SU-DHL-6 (cell line): Measurements from ENCODE around the gene TOR4A.

Experiments
- CTCF ChIP-seq: fragments of 200-600 bp; sonication (generic); IDR thresholded peaks from one replicate; pipeline ENCODE4 v1.5.1; 2017; ENCODE audit warnings: antibody characterized with exemption, mild to moderate bottlenecking, low read length, moderate library complexity; ENCODE audit not compliant: insufficient read depth, poor library complexity, severe bottlenecking
- EZH2phosphoT487 ChIP-seq: fragments of 200-600 bp; sonication (generic), shearing (Covaris generic); conservative IDR thresholded peaks from 2 replicates; pipeline ENCODE4 v1.6.1; 2018; ENCODE audit warnings: mild to moderate bottlenecking, antibody characterized with exemption, low read length, moderate library complexity, mixed read lengths

- TF ChIP-seq CTCF (no peak), EZH2phosphoT487 (no peak)
Measured at GRCh38 chr9:137273095-137273490, 4.4 kb upstream of the TOR4A start.
